Lower leg skin (tissue), 4 donors: ENCODE results near the gene HTR5A. TPM values are rescaled to one million over a fixed set of nuclear protein-coding genes. Genes with fewer than 3 reads are reported as not detected.

Experiments
- DNase-seq, 2 donors: peaks; one replicate each; pipeline ENCODE4 v3.0.0-alpha.2; 2019; ENCODE audit warnings: low spot score in 2 of 2
- H3K4me3 ChIP-seq: fragments of 200-600 bp; sonication (generic); 2 replicates; pipeline ENCODE4 v1.5.1; 2017; ENCODE audit warnings: mild to moderate bottlenecking, low read depth; ENCODE audit not compliant: poor library complexity, severe bottlenecking
- CTCF ChIP-seq, 3 donors: fragments of 450-650 bp; IDR thresholded peaks; one replicate each; pipeline ENCODE4 v1.5.1; 2016; ENCODE audit warnings: antibody characterized with exemption in 3 of 3, mild to moderate bottlenecking in 3 of 3, moderate library complexity in 2 of 3
- POLR2A ChIP-seq, 2 donors: fragments of 450-650 bp; IDR thresholded peaks; one replicate each; pipeline ENCODE4 v1.6.1; 2016 to 2017; ENCODE audit warnings: antibody characterized with exemption in 2 of 2, mild to moderate bottlenecking in 1 of 2, moderate library complexity in 1 of 2
- WGBS, 2 donors: methylation state at CpG; one replicate each; pipeline ENCODE4 v1.1.5; 2018; 5-methylcytosine and 5-hydroxymethylcytosine counted together
- intact Hi-C: fragments of 100-400 bp; cut with DNase I; formaldehyde crosslinking; loops from one replicate; pipeline ENCODE4 v1.15.0; 2023; ENCODE audit warnings: low total_unique reads
- total RNA-seq, 4 donors: library from RNA; depleted of rRNA; stranded (reverse); fragments of >200 nt; gene quantifications; one replicate each; pipeline ENCODE4 v1.1.0, GENCODE V29; 2016

The HTR5A gene
- total RNA-seq, 4 donors from 2014 or later: not detected

- intact Hi-C loops: no loop called here
- DNase-seq: no peak
- TF ChIP-seq POLR2A (IDR thresholded peaks at IDR 0.05): no peak
- no peak for TF ChIP-seq CTCF (IDR thresholded peaks at IDR 0.05)
- H3K4me3 ChIP-seq: no peak overlapping the region
- WGBS, 2 donors: 54% methylated on average over 20 of the region's 20 CpGs
These were observed 38.2 kb downstream of the HTR5A start for GRCh38 chr7:155108144-155108901.

- TF ChIP-seq CTCF (IDR thresholded peaks at IDR 0.05) (no peak), POLR2A (IDR thresholded peaks at IDR 0.05) (no peak)
- no peak for DNase-seq
- WGBS, 2 donors: 22% methylated on average over 4 of the region's 4 CpGs
- intact Hi-C loops: no loop called here
- H3K4me3 ChIP-seq: no peak overlapping the region
These were observed 39.0 kb downstream of the HTR5A start for GRCh38 chr7:155109121-155109520.

- TF ChIP-seq POLR2A (IDR thresholded peaks at IDR 0.05): no peak
- TF ChIP-seq CTCF (IDR thresholded peaks at IDR 0.05): no peak
- no peak for DNase-seq
- H3K4me3 ChIP-seq: no peak overlapping the region
- intact Hi-C loops: no loop called here
- WGBS, 2 donors: 67% methylated on average over 5 of the region's 5 CpGs
These were observed 45.2 kb downstream of the HTR5A start for GRCh38 chr7:155115288-155115687.

- intact Hi-C loops: no loop called here
- whole genome bisulfite sequencing, 2 donors: 83 to 86% methylated on average over 7 of the region's 7 CpGs
- no peak overlapping the region for H3K4me3 ChIP-seq
- TF ChIP-seq POLR2A (IDR thresholded peaks at IDR 0.05) (no peak), CTCF (IDR thresholded peaks at IDR 0.05) (no peak)
- DNase-seq: no peak
These were observed 49.8 kb downstream of the HTR5A start for GRCh38 chr7:155119801-155120382.

- H3K4me3 ChIP-seq: no peak overlapping the region
- no peak for TF ChIP-seq CTCF (IDR thresholded peaks at IDR 0.05)
- no peak for TF ChIP-seq POLR2A (IDR thresholded peaks at IDR 0.05)
- intact Hi-C loops: no loop called here
- DNase-seq: no peak
- 84 to 87% methylated on average over 4 of the region's 4 CpGs for WGBS, 2 donors
These were observed 50.3 kb downstream of the HTR5A start for GRCh38 chr7:155120460-155120859.
